ENCODE measurements around the gene MRAP2.
A peak's percentile ranks its signal among the peaks of the same experiment; 100 is the strongest.
"Not testable (repeated sequence)": the region's sequence is repeated elsewhere in the genome, so short reads cannot be mapped to it uniquely, and the experiment has no call there.

Gene MRAP2

DNA sequence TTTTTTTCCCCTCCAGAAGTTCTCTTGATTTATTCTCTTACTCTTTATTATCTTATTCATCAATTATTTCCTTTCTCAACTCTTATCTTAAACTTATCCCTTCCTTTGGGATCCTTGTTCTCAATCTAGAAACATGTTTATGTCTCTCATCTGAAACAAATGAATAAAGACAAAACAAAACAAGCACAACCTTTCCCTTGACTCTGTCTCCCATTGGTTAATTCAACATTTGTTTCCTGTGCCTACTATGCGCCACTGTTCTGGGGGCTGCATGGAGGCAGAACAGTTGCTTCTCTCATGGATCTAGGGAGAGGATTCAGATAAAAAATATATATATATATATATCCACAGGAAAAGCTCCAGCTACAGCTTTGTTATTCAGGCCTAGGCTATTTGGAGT, 5.2 kb upstream of the MRAP2 start:
- no peak for DNase-seq (ENCODE audit: low spot score)

DNA sequence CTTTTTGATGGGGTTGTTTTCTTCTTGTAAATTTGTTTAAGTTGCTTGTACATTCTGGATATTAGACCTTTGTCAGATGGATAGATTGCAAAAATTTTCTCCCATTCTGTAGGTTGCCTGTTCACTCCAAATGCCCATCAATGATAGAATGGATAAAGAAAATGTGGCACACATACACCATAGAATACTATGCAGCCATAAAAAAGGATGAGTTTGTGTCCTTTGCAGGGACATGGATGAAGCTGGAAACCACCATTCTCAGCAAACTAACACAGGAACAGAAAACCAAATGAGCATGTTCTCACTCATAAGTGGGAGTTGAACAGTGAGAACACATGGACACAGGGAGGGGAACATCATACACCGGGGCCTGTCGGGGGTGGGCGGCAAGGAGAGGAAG, 1.6 kb upstream of the MRAP2 start:
- DNase-seq (ENCODE audit: low spot score): not testable (repeated sequence)

DNA sequence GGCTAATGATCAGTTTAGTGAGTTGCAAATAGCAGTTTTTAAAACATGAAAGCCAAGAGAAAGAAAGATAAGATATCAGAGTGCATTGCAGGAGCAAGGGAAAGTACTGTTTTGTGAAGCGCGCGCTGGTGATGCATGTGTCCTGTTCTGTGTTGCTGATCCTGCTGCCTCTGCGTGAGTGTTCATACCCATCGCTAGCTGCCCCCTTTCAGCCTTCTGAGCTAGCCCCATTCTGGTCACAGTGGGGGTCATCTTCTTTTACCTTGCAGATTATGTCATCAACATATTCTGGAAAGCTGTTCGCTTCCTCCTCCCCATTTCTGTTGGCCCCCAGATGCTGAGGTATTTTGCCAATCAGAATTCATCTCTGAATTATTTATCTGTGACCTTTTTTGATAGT, 1.9 kb downstream of the MRAP2 start:
- peak; percentile 32 for DNase-seq (ENCODE audit: low spot score)

DNA sequence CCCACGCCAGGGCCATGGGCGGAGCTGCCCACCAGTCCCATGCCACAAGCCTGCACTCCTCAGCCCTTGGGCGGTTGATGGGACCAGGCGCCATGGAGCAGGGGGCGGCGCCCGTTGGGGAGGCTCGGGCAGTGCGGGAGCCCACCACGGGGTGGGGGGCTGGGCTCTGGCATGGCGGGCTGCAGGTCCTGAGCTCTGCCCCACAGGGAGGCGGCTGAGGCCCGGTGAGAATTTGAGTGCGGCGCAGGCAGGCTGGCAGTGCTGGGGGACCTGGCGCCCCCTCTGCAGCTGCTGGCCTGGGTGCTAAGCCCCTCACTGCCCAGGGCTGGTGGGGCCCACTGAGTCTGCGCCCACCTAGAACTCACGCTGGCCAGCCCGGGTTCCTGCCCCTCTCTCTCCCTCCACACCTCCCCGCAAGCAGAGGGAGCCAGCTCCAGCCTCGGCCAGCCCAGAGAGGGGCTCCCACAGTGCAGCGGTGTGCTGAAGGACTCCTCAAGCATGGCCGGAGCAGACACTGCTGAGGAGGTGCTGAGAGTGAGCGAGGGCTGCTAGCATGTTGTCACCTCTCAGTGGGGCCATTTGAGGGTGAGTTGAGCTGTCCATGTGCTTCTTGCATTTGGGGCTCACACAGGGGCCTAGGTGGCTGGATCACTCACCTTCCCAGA, 4.0 kb downstream of the MRAP2 start:
- DNase-seq (ENCODE audit: low spot score): no peak

DNA sequence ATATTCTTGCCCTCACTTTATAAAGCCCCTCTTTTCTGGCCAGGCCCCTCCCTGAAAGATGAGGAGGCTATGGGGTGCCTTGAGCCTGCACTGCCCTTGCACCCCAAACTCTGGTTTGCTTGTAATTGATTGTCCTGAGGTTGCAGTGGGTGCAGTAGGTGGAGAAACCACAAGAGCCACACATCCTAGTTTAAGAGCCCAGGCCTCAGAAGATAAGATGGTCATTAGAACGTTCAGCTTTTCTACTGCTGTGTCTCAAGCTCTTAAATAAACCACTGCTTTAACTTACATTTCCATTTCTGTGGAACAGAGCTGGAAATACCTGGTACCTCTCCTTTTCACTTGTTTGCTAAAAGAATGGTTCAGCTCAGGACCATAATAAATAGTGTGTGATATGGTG, 9.0 kb downstream of the MRAP2 start:
- no peak for DNase-seq (ENCODE audit: low spot score)

DNA sequence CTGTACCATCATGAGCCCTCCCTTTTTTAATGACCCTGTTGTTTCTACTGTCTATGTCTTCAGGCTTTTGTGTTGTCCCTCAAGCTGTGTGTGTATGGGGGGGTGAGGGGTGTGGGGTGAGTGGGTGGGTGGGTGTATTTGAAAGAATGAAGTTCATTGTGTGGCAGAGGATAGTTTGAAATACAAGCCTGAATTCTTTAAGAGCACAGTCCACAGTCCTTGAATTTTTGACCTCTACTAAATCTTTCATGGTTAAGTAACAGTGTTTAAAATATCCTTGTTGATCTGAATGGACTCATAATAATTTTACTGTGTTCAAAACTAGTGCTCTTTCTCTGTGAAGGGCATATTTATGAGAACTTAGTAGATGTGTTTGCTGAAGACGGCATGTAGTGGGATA, 10.0 kb downstream of the MRAP2 start:
- no peak for DNase-seq (ENCODE audit: low spot score)

DNA sequence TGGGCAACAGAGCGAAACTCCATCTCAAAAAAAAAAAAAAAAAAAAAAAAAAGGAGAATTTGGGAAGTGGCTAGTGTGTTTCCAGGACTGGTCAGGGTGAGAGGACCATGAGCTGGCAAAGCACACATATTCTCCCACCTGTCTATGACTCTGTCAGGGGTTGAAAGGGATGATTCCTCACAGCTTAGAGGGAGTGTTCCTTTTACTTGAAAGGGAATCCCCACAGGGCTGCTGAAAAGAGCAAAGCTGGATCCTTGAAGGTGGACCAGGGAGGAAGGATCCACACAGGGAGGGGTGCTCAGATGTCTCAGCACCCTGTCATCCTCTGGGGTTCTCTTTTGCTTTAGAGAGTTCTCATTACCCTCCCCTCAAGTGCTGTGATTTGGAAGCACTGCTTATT, 13.2 kb downstream of the MRAP2 start:
- no peak for DNase-seq (ENCODE audit: low spot score)

DNA sequence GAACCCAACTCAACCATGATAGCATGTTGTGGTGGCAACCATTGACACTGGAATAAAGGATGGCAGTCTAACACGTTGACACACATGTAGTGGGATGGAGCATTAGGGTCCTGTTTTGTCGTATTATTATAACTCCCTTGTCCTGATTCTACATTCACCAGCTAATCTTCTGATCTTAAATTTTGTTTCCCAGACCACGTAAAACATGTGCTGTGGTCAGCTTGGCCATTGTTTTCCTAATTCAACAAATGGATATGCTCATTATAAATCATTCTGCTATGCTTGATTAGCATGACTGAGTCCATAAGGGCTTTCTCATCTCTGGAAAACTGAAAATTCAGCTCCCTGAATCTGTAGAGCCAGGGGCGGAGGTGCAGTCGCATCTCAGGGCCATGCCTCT, 15.0 kb downstream of the MRAP2 start:
- DNase-seq (ENCODE audit: low spot score): no peak

DNA sequence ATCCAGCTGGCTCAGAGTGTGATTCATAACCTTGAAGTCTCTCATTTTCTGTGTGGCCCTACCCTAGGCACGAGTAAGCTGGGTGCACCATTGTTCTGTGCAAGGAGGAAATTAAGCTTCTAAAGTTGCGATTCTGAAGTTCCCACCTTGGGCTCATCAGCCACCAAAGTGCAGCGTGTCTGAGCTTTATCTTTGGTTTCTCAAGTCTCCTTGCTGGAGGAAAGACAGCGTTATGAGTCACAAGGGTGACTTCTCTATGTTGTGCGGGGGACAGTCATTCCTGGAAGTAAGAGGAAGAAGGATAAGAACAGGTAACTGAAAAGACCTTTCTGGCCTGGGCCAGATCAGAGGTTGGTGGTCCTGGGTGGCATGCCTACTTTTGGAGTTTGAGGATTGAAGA, 16.8 kb downstream of the MRAP2 start:
- no peak for DNase-seq (ENCODE audit: low spot score)

DNA sequence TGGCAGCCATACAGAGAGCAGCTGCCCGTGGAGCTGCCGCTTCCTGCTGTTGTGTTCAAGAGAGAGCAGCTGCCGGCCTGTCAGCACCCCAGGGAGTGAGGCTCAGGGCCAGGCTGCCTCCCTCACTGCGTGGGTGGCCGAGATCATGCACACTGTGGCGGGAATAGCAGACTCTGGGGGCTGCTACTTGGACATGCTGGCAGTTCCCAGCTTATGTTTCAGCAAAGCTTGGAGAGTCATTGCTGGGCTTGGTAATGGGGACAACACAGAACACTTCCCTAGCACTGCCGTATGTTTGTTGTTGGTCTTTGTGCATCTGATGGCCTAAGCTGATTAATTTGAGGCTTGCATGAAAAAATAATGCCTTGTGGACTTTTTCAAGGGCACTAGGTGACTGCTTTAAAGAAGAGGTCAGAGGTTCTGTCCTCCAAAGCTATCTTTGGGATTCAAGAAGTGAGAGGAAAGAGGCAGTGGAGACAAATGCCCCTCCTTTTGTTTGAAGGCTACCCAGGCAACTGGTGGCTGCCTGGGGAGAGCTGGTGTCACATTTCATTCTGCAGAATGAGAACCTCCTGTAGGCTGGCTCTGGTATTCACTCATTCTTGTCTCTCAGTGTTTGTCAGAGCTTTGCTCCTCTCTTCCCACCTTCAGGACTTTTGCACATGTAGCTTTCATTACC, 18.8 kb downstream of the MRAP2 start:
- peak; percentile 71 for DNase-seq (ENCODE audit: low spot score)

DNA sequence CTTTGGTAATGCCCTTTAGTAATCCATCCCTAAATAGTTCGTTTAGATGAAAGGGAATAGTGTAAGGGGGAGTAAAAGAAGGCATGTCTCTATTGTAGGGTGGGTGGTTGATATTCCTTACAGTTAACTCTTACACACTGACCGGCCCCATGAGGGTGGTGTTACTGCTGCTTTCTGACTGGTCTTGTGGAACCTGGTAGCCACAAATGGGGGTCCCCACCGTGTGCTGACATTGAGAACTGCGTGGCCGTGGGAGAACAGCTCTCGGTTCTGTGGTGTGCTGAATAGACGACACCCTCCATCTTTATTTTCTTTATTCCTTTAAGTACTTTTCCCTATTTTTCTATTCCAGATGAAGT, 19.3 kb downstream of the MRAP2 start:
- no peak for DNase-seq (ENCODE audit: low spot score)

DNA sequence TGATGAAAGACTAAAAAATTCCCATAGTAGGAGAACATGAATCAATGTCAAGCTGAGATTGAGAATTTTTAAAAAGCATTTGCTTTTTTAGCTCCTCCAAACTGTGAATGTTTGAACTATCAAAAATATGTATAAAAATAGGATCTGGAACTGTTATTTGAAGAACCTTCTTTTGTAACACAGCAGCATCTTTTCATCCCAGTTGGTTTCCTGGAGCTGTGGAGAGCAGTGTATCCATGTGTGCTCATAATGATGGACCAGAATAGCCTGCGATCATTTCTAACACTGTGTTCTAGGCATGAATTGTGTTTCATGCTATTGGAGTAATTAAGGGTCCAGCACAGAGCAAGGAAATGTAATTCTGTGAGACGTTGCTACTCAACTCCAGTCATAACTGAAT, 22.1 kb downstream of the MRAP2 start:
- DNase-seq (ENCODE audit: low spot score): peak; percentile 41

DNA sequence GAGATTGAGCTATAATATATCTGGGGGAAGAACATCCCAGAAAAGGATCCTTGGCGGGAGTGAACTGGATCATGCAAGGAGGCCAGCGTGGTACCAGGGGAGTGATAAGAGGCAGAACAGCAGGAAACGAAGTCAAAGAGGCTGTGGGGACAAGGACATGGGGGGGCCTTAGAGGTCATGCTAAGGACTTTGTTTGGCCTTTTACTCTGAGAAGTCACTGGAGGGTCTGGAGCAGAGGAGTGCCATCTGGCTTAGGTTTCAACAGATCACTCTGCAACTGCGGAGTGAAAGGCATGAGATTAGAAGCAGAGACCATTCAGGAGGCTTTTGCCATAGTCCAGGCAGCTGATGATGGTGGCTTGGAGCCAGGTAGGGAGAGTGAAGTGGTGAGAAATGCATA, 24.3 kb downstream of the MRAP2 start:
- no peak for DNase-seq (ENCODE audit: low spot score)

DNA sequence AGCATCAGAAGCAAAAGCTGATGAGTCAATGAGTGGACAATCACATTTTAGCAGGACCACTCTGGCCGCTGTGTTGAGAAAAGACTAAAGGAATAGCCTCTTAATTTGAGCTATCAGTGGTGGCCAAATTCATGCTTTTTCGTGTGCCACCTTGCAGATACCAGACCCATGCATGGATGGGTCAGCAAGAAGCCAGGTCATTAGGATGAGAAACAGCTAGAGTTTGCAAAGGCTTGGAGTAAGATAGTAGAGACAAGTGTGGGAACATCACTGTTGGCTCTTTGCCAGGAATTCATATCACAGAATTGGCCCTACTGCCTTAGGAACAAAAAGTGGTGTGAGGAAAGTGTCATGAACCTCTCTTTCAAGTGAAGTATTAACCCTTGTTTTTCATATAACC, 25.5 kb downstream of the MRAP2 start:
- DNase-seq (ENCODE audit: low spot score): no peak

DNA sequence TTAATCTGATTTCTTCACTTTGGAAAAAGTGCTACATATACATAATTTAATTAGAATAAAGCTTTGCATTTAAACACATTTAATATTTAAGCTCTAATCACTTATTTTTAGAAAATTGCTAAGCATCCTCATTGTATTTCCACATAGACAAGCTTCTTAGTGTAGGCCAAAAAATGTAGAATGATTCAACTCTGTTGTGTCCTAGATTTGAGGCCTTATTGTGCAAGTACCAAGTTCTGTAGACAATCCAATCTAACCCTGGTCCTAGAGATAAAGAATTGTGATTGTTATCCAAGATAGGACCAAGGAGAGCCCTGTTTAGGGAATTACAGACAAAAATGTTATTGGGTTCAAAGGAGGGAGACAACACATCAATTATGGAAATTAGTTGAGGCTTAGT, 27.6 kb downstream of the MRAP2 start:
- no peak for DNase-seq (ENCODE audit: low spot score)

DNA sequence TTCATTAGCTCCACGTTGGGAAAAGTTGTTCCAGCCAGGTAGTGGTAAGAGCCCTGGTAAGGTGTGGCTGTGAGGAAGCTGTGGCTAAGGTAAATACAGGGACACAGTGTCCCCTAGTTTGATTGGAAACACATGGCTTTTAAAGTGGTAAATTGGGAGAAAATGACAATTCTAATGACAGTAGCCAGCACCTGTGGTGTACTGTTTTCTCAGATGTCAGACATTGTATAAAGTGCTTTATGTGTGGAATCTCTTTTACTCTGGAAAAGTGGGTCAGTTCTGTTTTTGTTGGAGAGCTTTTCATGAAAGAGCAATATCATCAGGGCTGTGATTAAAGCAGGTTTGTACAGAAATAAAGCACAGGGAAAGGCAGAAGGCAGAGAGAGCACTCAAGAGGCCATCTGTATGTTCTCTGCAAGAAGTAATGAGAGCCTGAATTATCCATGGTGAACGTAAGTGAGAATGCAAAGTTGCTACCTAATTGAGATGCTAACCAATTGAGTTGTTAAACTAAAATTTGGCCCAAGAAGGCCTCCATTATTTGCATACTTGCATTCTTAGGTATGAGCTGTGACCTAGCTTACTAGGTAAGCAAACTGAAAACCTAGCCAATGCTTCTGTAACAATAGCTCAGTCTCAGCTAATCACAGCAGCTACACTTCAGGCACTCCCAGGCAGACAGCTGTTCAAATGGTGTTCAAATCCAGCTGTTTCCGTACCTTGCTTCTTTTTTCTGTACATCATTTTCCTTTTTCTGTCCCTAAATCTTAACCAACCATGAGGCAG, 28.2 kb downstream of the MRAP2 start:
- DNase-seq (ENCODE audit: low spot score): peak; percentile 46

DNA sequence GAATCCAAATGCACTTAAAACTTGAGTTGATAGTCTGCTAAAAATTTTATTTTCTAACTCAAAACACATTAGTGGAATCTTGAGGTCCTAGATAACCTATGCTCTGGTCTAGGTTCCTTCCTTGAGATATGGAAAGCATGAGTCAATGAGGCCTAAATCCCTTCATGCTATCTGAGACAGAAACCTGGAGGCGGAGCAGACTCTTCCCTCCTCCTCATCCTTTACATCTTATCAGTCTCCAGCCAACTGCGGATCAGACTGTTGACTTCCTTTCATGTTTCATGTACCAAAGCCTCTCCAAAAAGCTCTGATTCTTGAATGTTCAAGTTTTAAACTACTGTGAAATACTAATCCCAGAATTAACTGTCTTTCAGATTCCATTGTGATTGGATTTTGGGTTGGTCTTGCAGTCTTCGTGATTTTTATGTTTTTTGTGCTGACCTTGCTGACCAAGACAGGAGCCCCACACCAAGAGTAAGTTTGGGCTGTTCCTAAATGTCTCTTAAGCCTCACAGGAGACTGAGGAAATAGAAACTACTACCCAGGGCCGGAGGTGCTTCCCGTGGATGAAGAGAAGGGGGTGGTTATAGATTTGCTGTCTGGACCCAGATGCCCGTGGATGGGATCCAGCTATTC, 29.1 kb downstream of the MRAP2 start:
- DNase-seq (ENCODE audit: low spot score): no peak

DNA sequence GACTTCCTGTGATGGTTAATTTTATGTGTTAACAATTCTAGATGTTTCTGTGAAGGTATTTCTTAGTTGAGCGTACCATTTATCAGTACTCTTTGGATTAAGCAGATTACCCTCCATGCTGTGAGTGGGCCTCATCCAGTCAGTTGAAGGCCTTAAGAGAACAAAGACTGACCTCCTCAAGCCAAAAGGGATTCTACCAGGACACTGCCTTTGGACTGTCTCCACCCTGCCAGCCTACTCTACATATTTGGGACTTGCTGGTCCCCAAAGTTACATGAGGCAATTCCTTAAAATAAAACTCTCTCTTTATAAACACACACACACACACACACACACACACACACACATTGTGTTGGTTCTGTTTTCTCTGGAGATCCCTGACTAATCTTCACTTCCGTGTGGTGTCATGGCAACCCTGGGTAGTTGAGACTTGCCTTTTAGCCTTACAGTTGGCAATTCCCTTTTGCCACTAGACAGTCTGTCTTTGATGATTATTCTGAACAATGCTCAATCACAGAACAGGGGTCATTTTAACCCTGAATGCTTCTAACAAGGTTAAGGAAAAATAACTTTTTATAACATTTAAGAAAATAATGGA, 32.2 kb downstream of the MRAP2 start:
- DNase-seq (ENCODE audit: low spot score): no peak

DNA sequence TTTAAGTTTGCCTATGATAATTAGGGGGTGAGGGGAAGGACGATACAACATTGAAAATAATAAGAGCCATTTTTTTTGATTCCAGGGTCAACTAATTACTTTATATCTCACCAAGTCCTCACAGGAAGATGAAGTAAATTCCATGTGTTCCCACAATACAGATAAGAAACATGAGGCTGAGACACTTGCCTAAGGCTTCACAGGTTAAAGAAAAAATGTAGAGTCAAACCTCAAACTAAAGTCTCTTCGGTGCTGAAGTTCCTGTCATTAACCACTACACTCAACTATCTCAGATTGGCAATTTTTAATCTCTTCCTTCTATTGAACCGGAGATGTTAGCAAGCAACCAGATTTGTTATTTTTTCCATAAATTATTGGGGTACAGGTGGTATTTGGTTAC, 33.0 kb downstream of the MRAP2 start:
- DNase-seq (ENCODE audit: low spot score): no peak

DNA sequence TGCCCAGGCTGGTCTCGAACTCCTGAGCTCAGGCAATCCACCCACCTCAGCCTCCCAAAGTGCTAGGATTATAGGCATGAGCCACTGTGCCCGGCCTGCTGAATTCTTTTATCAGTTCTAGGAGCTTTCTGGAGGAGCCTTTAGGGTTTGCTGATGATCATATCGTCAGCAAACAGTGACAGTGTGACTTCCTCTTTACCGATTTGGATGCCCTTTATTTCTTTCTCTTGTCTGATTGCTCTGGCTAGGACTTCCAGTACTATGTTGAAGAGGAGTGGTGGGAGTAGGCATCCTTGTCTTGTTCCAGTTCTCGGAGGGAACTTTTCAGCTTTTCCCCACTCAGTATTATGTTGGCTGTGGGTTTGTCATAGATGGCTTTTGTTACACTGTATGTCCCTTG, 35.3 kb downstream of the MRAP2 start:
- not testable (repeated sequence) for DNase-seq (ENCODE audit: low spot score)

DNA sequence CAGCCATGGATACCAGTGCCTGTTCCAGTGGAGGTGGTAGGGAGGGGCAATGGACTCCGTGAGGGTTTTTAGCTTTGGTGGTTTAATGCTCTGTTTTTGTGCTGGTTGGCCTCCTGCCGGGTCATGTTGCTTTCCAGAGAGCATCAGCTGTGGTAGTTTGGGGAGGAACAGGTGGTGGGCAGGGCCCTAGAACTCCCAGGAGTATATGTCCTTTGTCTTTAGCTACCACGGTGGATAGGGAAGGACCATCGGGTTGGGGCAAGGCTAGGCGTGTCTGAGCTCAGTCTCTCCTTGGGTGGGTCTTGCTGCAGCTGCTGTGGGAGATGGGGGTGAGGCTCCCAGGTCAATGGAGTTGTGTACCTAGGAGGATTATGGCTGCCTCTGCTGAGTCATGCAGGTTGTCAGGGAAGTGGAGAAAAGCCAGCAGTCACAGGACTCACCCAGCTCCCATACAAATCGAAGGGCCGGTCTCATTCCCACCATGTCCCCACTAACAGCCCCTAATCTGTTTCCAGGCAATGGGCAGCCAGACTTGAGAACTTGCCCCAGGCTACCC, 38.9 kb downstream of the MRAP2 start:
- DNase-seq (ENCODE audit: low spot score): no peak

All from cerebellar cortex (tissue), 1 donor.